HG02610 (cell line): ENCODE data around the gene SHANK2.
"Not testable (repeated sequence)": the region's sequence is repeated elsewhere in the genome, so short reads cannot be mapped to it uniquely, and the experiment has no call there.

Experiments used
- ATAC-seq: cut with Tn5 transposase; IDR thresholded peaks from one replicate; pipeline ENCODE4 v1.9.1; 2021; ENCODE audit warnings: mild to moderate bottlenecking, moderate library complexity; ENCODE audit not compliant: unreplicated experiment

Gene SHANK2

DNA sequence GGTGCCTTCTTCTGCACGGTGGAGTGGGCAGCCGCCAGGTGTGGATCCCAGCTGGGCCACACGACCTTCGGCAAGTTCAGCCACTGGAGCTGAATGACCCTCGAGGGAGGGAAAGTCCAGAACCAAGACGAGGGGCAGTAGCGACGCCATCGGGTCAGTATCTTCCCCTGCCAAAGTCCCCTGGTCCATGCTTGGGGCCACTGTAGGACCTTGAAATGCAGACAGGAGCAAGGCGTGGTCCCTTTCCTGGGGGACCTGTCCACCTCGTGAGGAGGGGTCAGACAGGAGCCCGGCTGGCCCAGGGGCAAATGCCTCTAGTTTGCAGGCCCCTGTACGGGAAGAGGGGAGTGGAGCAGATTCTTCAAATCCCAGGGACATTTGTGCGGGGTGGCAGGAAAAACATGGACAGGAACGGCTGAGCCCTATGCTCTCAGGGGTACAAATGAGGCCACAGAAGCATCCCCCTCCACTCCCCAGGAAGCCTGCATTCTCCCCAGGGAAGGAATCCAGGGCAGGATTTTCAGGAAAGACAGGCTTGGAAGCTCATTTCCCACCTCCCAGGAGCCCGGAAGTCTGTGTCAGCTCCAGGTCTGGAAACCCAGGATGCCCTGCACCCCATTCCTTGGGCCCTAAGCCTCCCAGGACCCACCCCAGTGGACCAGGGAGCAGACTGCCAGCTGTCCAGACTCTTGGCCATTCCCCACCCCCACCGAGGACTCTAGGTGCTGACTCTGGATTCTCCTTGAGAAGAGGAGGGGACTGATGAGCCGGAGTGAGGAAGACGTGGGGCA lies 6.6 kb downstream of the SHANK2 start:
- no peak for ATAC-seq

GRCh38 chr11:71244116-71244810 lies 8.1 kb downstream of the SHANK2 start:
- ATAC-seq = no peak

GRCh38 chr11:71242391-71242790 lies 10.0 kb downstream of the SHANK2 start:
- no peak for ATAC-seq

DNA sequence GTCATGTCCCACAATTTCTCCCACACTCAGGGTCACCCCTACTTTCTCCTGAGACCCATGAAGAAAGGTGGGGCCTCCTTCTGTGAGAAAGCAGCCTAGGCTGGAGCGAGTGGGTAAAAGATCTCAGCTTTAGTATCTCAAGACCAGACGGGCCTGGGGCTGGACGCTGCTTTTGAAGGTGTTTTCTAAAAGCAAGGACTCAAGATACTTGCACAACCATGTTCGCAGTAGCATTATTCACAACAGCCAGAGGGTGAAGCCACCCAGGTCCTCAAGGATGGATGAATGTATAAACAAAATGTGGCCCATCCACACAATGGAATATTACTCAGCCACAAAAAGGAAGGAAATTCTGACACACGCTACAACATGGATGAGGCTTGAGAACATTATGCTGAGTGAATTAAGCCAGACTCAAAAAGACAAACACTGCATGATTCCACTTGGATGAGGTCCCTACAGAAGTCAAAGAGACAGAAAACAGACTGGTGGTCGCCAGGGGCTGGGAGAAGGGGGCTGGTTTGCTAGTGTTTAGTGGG lies 10.6 kb downstream of the SHANK2 start:
- ATAC-seq = no peak

- ATAC-seq = no peak
Measured at GRCh38 chr11:71240865-71241691, 11.3 kb downstream of the SHANK2 start.

DNA sequence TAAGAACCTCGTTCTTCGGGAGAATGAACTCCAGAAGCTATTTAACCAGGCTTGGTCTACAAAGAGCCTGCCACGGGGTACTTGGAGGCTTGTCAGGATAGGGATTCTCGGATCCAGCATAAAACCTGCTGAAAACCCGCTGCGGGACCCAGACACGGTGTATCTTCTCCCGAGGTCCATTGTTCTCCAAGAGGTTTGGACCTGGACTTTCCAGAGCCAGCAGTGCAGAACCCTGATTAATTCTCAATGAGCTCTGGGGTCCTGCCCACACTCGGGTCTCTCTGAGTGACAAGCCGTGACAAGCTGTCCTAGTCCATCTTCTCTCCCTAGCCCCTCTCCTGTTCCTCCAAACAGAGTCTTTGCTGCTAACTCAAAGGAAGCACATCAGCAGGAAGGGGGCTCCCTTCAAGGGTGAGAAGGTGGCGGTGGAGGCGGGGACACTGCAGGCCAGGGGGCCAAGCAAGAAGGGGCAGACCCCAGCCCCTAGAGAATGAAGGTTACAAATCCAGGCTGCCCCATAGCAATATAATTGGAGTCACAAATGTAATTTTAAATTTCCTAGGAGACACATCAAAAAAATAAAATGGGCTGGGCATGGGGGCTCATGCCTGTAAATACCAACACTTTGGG lies 12.2 kb downstream of the SHANK2 start:
- no peak for ATAC-seq

DNA sequence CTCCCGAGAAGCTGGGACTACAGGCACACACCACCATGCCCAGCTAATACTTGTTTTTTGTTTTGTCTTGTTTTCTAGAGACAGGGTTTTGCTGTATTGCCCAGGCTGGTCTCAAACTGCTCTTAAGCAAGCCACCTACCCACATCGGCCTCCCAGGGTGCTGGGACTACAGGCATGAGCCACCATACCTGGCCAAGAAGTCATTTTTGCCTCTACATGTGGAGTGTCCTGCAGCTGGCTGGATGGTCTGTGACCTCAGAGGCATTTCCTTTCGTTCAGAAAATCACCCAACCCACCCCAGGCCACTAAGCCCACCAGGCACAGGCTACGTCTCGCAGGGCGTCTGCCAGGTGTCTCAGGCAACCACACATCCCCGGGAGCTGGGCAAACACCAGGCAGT lies 12.8 kb downstream of the SHANK2 start:
- no peak for ATAC-seq

GRCh38 chr11:71238941-71239340 lies 13.4 kb downstream of the SHANK2 start:
- ATAC-seq = no peak

- no peak for ATAC-seq
Measured at GRCh38 chr11:71238285-71238875, 14.0 kb downstream of the SHANK2 start.

- no peak for ATAC-seq
Measured at GRCh38 chr11:71237853-71238252, 14.5 kb downstream of the SHANK2 start.

DNA sequence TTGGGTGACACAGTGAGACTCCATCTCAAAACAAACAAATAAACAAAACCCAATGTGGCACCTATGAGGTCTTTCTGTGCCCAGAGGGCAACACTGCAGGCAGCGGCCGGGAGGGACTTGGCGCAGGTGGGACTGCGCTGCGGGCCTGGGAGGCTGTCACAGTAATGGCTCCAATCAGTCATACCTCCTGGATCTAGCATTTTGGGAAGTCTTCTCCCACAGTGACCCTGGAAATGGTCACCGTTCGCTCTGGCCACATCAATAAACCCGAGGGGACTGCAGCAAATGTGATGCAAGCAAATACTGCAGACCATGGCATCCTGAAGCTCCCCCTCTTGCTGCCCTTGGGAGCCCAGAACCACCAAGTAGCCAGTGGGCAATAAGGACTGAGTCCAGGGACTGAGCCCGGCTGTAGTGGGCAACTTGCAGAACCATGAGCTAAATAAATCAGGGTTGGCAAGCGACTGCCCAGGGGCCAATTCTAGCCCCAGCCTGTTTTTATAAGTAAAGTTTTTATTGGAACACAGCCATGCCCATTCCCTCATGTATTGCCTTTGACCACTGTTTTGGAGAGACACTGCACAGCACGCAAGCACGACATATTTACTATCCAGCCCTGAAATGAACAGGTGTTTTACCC lies 15.4 kb downstream of the SHANK2 start:
- no peak for ATAC-seq

DNA sequence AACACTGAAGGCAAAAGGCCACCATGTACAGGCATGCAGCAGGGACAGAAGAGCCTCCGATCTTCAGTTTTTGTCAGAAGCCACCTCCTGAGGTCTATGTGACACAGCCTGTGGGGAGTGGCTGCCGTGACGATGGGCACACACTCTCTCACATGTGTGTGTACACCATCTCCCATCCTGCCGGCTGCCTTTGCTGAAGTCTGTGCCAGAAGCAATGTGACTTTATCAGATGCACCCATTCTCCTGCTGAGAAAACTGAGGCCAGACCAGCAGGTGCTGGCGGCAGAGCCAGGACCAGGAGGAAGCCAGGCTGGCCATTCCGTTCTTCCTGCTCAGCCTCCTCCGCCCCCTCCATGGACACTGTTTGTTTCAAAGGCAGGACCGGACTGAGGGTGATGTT lies 16.7 kb downstream of the SHANK2 start:
- ATAC-seq = no peak

GRCh38 chr11:71233896-71234852 lies 18.2 kb downstream of the SHANK2 start:
- not testable (repeated sequence) for ATAC-seq

GRCh38 chr11:71232364-71232763 lies 20.0 kb downstream of the SHANK2 start:
- ATAC-seq = no peak

- ATAC-seq = no peak
Measured at GRCh38 chr11:71228961-71229360, 23.4 kb downstream of the SHANK2 start.

GRCh38 chr11:71227058-71227659 lies 25.2 kb downstream of the SHANK2 start:
- ATAC-seq = no peak

- ATAC-seq = no peak
Measured at GRCh38 chr11:71223671-71224660, 28.4 kb downstream of the SHANK2 start.
